ENCODE results near the gene XPO5.
"Not testable (repeated sequence)": the region's sequence is repeated elsewhere in the genome, so short reads cannot be mapped to it uniquely, and the experiment has no call there.

Gene XPO5

DNA sequence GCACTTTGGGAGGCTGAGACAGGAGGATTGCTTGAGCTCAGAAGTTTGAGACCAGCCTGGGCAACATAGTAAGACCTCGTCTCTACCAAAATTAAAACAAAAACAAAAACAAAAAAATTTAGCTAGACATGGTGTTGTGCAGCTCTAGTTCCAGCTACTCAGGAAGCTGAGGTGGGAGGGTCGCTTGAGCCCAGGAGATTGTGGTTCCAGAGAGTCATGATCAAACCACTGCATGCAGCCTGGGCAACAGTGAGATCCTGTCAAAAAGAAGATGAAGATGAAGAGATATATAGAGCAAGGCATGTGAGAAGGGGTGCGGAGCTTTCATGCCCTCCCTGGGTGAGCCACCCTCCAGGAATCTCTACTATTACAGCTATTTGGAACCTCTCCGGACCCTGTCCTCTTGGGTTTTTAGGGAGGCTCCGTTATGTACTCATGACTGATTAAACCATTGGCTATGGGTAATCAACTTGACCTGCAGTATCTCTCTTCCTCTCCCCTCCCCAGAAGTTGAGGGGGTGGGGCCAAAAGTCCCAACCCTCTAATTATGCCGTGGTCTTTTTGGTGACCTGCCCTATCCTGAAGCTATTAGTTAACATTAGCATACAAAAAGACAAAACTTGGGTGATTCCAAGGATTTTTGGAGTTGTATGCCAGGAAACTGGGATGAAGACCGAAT, 9.2 kb upstream of the XPO5 start:
- no peak for DNase-seq (ENCODE audit: low read depth in 2 of 2)

- no peak for DNase-seq (ENCODE audit: low read depth in 2 of 2)
Observed at GRCh38 chr6:43582911-43583310, 7.1 kb upstream of the XPO5 start.

DNA sequence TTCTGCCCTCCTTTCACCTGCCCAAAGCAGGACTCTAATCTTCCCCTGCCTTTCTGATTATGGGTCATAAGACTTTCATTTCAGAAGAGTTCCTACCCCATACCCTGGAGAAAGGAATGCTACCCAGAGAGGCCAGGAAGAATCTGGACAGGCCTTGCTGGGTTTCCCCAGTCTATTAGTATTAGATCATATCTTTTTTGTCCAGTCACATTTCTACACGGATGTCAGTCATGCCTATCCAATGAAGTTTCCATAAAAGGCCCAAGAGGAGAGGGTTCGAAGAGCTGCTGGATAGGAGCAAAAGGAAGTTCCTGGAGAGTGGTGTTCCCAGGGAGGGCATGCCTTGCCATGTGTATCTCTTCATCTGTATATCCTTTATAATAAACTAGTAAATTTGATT, 3.3 kb upstream of the XPO5 start:
- no peak for DNase-seq (ENCODE audit: low read depth in 2 of 2)

DNA sequence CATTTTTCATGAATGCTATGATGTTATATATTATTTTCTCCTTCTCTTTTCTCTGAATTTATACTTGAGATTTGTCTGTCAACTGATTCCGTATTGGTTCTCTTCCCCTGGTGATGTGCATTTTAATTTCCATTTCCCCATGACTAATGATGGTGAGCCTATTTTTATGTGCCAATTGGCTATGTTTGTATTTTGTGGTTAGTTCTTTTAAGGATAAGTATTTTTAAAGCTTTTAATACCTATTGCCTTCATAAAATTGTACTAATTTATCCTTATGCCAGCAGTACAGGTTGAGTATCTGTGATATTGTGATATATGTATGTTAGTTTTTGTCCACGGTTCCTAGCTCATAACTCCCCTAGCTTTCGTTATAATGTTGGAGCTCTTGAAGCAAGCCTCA, 2.9 kb upstream of the XPO5 start:
- no peak for DNase-seq (ENCODE audit: low read depth in 2 of 2)

GRCh38 chr6:43575105-43575771, 600 bp downstream of the XPO5 start:
- DNase-seq (ENCODE audit: low read depth in 2 of 2), result no peak

DNA sequence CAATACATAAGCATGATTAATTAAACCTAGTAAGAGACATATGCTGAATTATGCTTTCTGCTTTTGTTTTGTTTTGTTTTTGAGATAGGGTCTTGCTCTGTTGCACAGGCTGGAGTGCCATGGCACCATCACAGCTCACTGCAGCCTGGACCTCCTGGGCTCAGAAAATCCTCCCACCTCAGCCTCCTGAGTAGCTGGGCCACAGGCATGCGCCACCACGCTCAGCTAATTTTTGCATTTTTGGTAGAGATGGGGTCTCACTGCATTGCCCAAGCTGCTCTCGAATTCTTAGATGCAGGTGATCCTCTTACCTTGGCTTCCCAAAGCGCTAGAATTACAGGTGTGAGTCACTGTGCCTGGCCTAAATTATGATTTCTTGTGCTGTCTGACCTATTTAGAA, 3.8 kb downstream of the XPO5 start:
- DNase-seq (ENCODE audit: low read depth in 2 of 2), result no peak

DNA sequence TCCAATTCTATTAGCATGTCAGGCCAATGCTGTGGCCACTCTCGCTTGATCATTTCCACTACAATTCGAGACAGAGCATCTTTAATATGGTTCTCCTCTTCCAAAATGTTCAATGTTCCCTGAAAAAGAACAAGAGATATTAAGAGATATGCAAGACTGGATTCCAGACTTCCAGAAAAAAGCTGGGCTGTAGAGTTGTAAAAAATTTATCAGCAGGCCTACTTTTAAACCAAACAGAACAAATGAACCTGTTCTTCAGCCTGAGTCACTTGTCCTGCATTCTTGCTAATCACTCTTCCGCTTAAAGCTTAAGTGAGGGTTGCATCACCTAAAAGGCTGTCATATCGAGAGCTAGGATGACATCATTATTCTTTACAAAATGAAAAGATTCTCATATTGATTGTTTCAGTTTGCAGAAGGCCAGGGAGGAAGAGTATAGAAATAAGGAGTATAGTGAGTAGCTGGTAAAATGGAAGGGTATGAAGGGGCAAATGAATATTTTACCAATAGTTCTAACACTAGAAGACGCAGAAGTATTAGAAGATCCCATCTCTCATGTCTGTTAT, 4.9 kb downstream of the XPO5 start:
- DNase-seq (ENCODE audit: low read depth in 2 of 2), result no peak

DNA sequence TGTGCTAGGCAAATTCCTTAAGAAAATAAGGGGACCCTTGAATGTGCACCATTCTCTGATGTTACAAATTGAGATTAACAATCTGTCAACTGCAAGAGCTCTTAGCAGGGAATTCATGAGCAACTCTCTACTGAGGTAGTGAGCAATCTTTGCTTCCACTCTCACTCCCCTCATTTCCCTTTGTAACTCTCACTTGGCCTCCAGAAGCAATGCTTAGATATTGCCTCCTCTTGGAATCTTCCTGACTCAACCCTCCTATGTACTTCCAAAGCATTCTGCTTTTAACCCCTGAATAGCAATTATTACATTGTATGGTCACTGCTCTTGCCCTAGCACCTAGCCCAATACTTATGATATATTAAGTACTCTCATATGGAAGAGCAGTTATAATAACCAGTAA, 16.5 kb downstream of the XPO5 start:
- DNase-seq (ENCODE audit: low read depth in 2 of 2), result no peak

- not testable (repeated sequence) for DNase-seq (ENCODE audit: low read depth in 2 of 2)
Observed at GRCh38 chr6:43557620-43558019, 18.2 kb downstream of the XPO5 start.

DNA sequence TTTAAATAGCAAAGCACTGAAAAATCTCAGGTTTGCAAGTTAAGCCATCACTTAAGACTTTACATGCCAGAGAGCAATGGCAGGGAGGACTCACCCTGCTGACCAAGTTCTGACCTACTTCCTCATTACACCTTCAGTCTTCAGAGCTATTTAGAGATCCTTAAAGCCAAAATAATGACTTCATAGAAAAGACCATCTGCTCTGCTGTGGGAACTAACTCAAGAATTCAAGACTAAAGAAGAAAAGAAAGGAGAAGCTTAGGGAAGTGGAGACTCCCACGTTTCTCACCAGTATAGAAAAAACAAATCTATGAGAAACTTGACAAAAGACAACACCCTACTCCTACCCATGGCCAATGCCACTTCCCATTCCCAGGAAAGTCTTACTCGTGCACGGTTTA, 28.6 kb downstream of the XPO5 start:
- DNase-seq (ENCODE audit: low read depth in 2 of 2), result no peak

DNA sequence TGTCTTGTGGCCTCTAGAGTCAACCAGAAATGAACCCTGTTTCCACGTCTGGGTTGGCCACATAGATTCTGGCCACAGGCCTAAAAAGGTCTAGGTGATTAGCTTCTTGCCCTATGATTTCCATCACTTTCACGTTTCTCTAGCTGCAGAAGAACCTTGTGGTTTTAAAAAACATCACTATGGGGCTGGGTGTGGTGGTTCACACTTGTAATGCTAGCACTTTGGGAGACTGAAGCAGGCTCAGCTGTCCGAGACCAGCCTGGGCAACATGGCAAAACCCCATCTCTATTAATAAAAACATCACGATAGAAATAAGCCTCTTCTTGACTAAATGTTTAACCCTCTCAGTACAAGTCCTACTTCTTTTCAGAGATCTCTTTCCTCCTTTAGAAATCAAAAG, 31.4 kb downstream of the XPO5 start:
- no peak for DNase-seq (ENCODE audit: low read depth in 2 of 2)

DNA sequence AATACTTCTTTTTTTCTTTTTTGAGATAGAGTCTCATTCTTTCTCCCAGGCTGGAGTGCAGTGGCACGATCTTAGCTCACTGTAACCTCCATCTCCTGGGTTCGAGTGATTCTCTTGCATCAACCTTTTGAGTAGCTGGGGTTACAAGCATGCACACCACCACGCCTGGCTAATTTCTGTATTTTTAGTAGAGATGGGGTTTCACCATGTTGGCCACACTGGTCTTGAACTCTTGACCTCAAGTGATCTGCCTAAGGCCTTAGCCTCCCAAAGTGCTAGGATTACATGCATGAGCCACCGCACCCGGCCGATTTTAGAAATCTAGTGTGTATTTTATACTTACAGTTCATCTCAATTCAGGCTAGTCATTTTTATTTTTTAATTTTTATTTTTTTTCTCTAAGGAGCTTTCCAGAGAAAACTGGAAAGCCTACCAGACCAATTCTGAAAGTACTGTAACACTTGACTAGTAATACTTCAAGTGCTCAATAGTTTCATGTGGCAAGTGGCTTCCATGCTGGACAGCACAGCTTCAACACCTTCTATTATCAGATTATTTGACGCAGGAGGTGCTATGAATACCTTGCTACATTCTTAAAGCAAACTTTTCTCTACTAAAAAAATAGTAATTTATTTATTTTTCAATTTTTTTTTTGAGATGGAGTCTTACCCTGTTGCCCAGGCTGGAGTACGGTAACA, 33.9 kb downstream of the XPO5 start:
- DNase-seq (ENCODE audit: low read depth in 2 of 2), result no peak

GRCh38 chr6:43540507-43540906, 35.3 kb downstream of the XPO5 start:
- DNase-seq (ENCODE audit: low read depth in 2 of 2), result no peak

GRCh38 chr6:43539409-43539808, 36.4 kb downstream of the XPO5 start:
- not testable (repeated sequence) for DNase-seq (ENCODE audit: low read depth in 2 of 2)

GRCh38 chr6:43538986-43539385, 36.9 kb downstream of the XPO5 start:
- DNase-seq (ENCODE audit: low read depth in 2 of 2), result not testable (repeated sequence)

- no peak for DNase-seq (ENCODE audit: low read depth in 2 of 2)
Observed at GRCh38 chr6:43532201-43532600, 43.6 kb downstream of the XPO5 start.

GRCh38 chr6:43524483-43524961, 51.3 kb downstream of the XPO5 start:
- no peak for DNase-seq (ENCODE audit: low read depth in 2 of 2)

GRCh38 chr6:43523284-43523683, 52.6 kb downstream of the XPO5 start:
- no peak for DNase-seq (ENCODE audit: low read depth in 2 of 2)

GRCh38 chr6:43522547-43523261, 53.1 kb downstream of the XPO5 start:
- no peak for DNase-seq (ENCODE audit: low read depth in 2 of 2)

DNA sequence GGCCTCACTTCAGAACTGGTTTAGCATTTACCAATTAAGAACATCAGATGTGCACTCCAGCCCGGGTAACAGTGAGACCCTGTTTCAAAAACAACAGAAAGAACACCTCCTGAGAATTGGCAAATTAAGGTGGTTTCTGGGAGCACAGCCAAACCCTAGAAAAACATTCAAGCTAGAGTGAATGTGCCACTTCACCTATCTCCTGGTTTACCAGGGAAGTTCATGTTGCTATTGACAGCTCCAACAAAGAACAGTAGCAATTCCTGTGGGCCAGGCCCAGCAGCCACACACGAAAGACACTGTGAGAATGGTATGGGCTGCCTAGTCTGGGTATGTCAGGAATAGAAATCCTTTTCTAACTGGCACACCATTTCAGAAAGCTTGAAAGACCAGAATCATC, 54.0 kb downstream of the XPO5 start:
- no peak for DNase-seq (ENCODE audit: low read depth in 2 of 2)

GRCh38 chr6:43520097-43520496, 55.7 kb downstream of the XPO5 start:
- no peak for DNase-seq (ENCODE audit: low read depth in 2 of 2)

Data from stimulated activated CD8-positive, alpha-beta memory T cell treated with anti-CD3 and anti-CD28 coated beads, Interleukin-15, amount 100 ng/mL, for 4 hours (primary cell).